Stimulated activated CD8-positive, alpha-beta memory T cell treated with anti-CD3 and anti-CD28 coated beads, Interleukin-15, amount 100 ng/mL, for 4 hours (primary cell): ENCODE measurements around the gene C4orf33.
A peak's percentile ranks its signal among the peaks of the same experiment; 100 is the strongest.
"Not testable (repeated sequence)": the region's sequence is repeated elsewhere in the genome, so short reads cannot be mapped to it uniquely, and the experiment has no call there.

Experiments used
- DNase-seq, 2 donors: peaks; one replicate each; pipeline ENCODE4 v3.0.0-alpha.2; 2020; ENCODE audit warnings: low read depth in 2 of 2

C4orf33 gene, protein sequence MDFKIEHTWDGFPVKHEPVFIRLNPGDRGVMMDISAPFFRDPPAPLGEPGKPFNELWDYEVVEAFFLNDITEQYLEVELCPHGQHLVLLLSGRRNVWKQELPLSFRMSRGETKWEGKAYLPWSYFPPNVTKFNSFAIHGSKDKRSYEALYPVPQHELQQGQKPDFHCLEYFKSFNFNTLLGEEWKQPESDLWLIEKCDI

GRCh38 chr4:129095811-129096454 lies at the start of gene C4orf33:
Gene C4orf33, plus strand, starts transcription at chr4:129096152. Its CDS starts 6,459 bp downstream, at chr4:129102611.
- peak; percentile 56 to 74 for DNase-seq

DNA sequence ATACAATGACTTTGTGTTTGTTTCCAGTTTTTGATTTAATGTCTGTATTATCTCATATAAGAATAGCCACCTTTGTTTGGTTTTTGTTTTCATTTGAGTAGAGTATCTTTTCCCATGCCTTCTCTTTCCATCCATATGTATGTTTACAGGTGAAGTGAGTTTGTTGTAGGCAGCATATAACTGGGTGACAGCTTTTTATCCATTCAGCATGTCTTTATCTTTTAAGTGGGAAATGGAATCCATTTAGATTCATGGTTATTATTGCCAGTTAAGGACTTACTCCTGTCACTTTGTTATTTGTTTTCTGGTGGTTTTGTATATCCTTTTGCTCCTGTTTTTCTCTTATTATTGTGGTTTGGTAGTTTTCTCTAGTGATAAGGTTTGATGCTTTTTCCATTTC lies 36.9 kb upstream of the C4orf33 start:
- DNase-seq, result no peak

- no peak for DNase-seq
These were observed 33.4 kb upstream of the C4orf33 start for GRCh38 chr4:129062580-129062979.

- DNase-seq, result no peak
These were observed 32.3 kb upstream of the C4orf33 start for GRCh38 chr4:129063640-129064039.

- no peak for DNase-seq
These were observed 31.2 kb upstream of the C4orf33 start for GRCh38 chr4:129064717-129065116.

DNA sequence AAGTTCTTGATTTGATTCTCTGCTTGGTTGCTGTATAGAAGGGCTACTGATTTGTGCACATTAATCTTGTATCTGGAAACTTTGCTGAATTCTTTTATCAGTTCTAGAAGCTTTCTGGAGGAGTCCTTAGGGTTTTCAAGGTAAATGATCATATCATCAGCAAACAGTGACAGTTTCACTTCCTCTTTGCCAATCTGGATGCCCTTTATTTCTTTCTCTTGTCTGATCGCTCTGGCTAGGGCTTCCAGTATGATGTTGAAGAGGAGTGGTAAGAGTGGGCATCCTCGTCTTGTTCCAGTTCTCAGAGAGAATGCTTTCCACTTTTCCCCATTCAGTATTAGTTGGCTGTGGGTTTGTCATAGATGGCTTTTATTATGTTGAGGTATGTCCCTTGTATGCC lies 26.4 kb upstream of the C4orf33 start:
- DNase-seq, result not testable (repeated sequence)

- no peak for DNase-seq
These were observed 18.6 kb upstream of the C4orf33 start for GRCh38 chr4:129077326-129077725.

- no peak for DNase-seq
These were observed 15.8 kb upstream of the C4orf33 start for GRCh38 chr4:129080129-129080528.

DNA sequence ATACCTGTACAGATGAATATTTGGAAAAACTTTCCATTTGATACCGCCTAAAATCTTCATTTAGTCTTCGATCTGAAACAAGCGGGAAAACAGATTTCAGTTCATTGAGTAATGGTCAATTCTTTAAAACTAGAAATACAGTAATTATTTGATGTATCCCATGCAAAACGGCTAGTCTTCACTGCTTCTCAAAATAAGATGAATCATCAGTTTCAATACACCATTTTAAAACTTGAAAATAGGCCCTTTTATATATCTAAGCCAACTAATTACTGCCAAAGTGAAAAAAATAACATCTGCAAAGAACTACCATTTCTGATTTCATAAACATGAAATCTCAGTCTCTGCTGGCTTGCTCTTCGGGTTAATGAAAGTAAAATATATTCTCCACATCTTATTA lies 13.7 kb upstream of the C4orf33 start:
- DNase-seq, result no peak

- no peak for DNase-seq
These were observed 10.5 kb upstream of the C4orf33 start for GRCh38 chr4:129085472-129085871.

- no peak for DNase-seq
These were observed 8.4 kb upstream of the C4orf33 start for GRCh38 chr4:129087516-129087915.

GRCh38 chr4:129092631-129093190 lies 3.2 kb upstream of the C4orf33 start:
- DNase-seq, result no peak

- DNase-seq, result peak; percentile 87 to 90
These were observed 2.6 kb upstream of the C4orf33 start, which contains the start of gene SCLT1 for GRCh38 chr4:129093191-129093920. Gene SCLT1, minus strand, starts transcription at chr4:129093539. Its CDS starts 436 bp downstream, at chr4:129093103.

GRCh38 chr4:129094347-129094746 lies 1.6 kb upstream of the C4orf33 start:
- DNase-seq, result no peak

DNA sequence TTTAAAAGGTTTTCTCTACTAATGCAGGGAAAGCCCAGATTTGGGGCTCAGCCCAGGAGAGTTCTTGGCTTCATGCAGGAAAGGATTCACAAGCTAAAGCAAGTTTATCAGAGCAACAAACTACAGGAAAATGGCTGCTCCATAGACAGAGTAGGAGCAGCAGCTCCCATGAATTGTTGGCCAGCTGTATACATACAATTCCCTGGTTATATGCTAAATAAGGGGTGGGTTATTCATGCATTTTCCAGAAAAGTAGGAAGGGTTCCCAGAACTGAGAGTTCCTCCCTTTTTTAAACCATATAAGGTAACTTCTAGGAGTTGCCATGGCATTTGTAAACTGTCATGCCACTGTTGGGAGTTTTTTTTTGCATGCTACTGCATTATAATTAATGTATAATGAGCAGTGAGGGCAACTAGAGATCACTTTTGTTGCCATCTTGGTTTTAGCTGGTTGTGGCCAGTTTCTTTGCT lies 2.6 kb downstream of the C4orf33 start:
- DNase-seq, result no peak

- DNase-seq, result no peak
These were observed 14.2 kb downstream of the C4orf33 start for GRCh38 chr4:129109965-129110824.

- DNase-seq, result no peak
These were observed 15.0 kb downstream of the C4orf33 start for GRCh38 chr4:129110931-129111330.

DNA sequence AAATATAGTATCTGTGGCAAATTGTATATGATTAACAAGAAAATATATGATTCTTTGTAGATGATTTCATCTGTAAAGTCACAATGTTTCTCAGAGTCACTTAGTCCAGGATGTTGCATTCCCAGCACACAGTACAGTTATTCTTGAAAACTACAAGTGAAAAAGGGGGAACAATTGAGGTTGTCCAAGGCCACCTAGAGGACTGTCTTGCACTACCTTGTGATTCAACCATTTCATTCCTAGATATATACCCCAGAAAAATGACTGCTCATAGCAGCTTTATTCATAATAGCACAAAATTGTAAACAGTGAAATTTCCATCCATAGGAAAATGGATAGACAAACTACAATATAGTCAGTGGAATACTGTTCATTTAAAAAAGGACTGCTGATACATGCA lies 16.0 kb downstream of the C4orf33 start:
- no peak for DNase-seq

GRCh38 chr4:129113434-129113833 lies 17.5 kb downstream of the C4orf33 start:
- no peak for DNase-seq

DNA sequence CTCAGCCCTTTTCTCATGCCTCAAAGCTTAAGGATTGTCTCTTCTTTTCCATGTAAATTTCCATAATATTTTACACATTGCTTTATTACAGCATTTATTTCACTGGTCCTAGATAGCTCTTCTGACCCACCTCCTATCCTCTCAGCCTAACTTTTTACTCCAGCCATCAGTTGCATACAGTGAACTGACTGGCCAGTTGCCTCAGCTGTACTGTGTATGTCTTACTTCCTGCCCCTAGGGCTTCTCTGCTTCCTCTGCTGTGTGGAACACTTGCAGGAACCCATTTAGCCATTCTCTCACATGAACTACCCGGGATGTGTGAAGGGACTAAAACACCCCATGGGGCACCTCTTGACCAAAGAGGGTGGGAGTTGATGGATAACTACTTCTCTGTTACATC lies 18.0 kb downstream of the C4orf33 start:
- DNase-seq, result no peak

GRCh38 chr4:129117705-129118104 lies 21.8 kb downstream of the C4orf33 start:
- DNase-seq, result no peak
